HepG2 (cell line): ENCODE measurements around the gene WDR87. TPM values are rescaled to one million over a fixed set of nuclear protein-coding genes. Genes with fewer than 3 reads are reported as not detected.

Experiments
- ATAC-seq: fragments of 200-7000 bp; cut with Tn5 transposase; 3 replicates; pipeline ENCODE4 v1.9.1; 2020; ENCODE audit warnings: mild to moderate bottlenecking, moderate library complexity
- BruUV-seq: library from RNA; stranded (reverse); fragments of 400-500 nt; replicated peaks from 2 replicates; lab custom pipeline; 2021; lab: Mats Ljungman, UMichigan
- CTCF ChIA-PET: fragments of 300-600 bp; formaldehyde crosslinking; extraction: SDS; loops from one replicate; lab custom pipeline; 2021; ENCODE audit warnings: low total read pairs, inconsistent platforms, low intra/inter-chr PET ratio; lab: Yijun Ruan, JAX
- POLR2A ChIA-PET: fragments of 350-600 bp; sonication (Branson Sonifier 250); formaldehyde crosslinking; loops from one replicate; lab custom pipeline; 2020; ENCODE audit warnings: antibody characterized with exemption, inconsistent platforms; lab: Yijun Ruan, JAX
- DNase-seq: peaks from one replicate; pipeline ENCODE4 v3.0.0-alpha.2; 2015; ENCODE audit warnings: low spot score
- FAIRE-seq: peaks from 3 replicates; lab custom pipeline; 2011; peaks lifted over from hg19 to GRCh38; lab: Jason Lieb, UNC
- H2AFZ ChIP-seq: one replicate; pipeline ENCODE4 v1.6.1; 2011; ENCODE audit warnings: low read length, inconsistent platforms
- H3K27ac ChIP-seq: fragments of 300-600 bp; 3 replicates; pipeline ENCODE4 v1.8.0; 2011; ENCODE audit warnings: mixed run types, mild to moderate bottlenecking, mixed read lengths, low read length, inconsistent platforms; ENCODE audit not compliant: insufficient read depth; ENCODE audit errors: extremely low read length
- H3K27me3 ChIP-seq, 2 experiments: fragments of 200-600 bp in 1 of 2; 2 replicates in 1 of 2; 3 replicates in 1 of 2; pipeline versions ENCODE4 v1.6.0 to v1.8.0; 2011; ENCODE audit warnings: low read length in 2 of 2, mild to moderate bottlenecking in 2 of 2, moderate library complexity in 2 of 2, inconsistent platforms in 1 of 2; ENCODE audit not compliant: insufficient read depth in 2 of 2, control insufficient read depth in 1 of 2
- H3K36me3 ChIP-seq, 2 experiments: fragments of 200-600 bp in 1 of 2; replicated peaks in 1 of 2; 2 replicates in 1 of 2; 3 replicates in 1 of 2; pipeline versions ENCODE4 v1.5.1 to v1.8.0; 2011; ENCODE audit warnings: low read length in 2 of 2, inconsistent platforms in 1 of 2; ENCODE audit not compliant: insufficient read depth in 2 of 2, control insufficient read depth in 1 of 2
- H3K4me1 ChIP-seq: 2 replicates; pipeline ENCODE4 v1.5.1; 2012; ENCODE audit warnings: low read length, inconsistent platforms; ENCODE audit not compliant: insufficient read depth
- H3K4me2 ChIP-seq: 2 replicates; pipeline ENCODE4 v1.6.0; 2011; ENCODE audit warnings: low read depth, low read length, inconsistent platforms
- H3K4me3 ChIP-seq, 3 experiments: fragments of 200-600 bp in 1 of 3; sonication (generic), shearing (Covaris generic) in 1 of 3; replicated peaks in 1 of 3; 2 replicates each; pipeline ENCODE4 v1.5.1; 2011 to 2016; ENCODE audit warnings: low read length in 3 of 3, inconsistent platforms in 2 of 3, low read depth in 2 of 3, mild to moderate bottlenecking in 2 of 3, control low read depth in 1 of 3, mixed read lengths in 1 of 3; ENCODE audit not compliant: insufficient read depth in 1 of 3
- H3K79me2 ChIP-seq: one replicate; pipeline ENCODE4 v1.6.1; 2011; ENCODE audit warnings: low read length, inconsistent platforms; ENCODE audit not compliant: insufficient read depth
- H3K9ac ChIP-seq: 2 replicates; pipeline ENCODE4 v1.6.0; 2011; ENCODE audit warnings: mild to moderate bottlenecking, low read depth, low read length, inconsistent platforms; ENCODE audit not compliant: insufficient read depth
- H3K9me3 ChIP-seq: 2 replicates; pipeline ENCODE4 v1.5.1; 2012; ENCODE audit warnings: mild to moderate bottlenecking, low read length
- H4K20me1 ChIP-seq: 2 replicates; pipeline ENCODE4 v1.6.0; 2011; ENCODE audit warnings: inconsistent platforms, mild to moderate bottlenecking, low read length, moderate library complexity; ENCODE audit not compliant: insufficient read depth
- AGO1 ChIP-seq: fragments of 200-400 bp; formaldehyde crosslinking; IDR thresholded peaks from 2 replicates; pipeline ENCODE4 v1.6.1; 2017; ENCODE audit warnings: mild to moderate bottlenecking, low read depth, low read length, moderate library complexity; ENCODE audit not compliant: poor library complexity, severe bottlenecking
- AKAP8 ChIP-seq: sonication (generic); formaldehyde crosslinking; IDR thresholded peaks from 2 replicates; pipeline ENCODE4 v1.5.1; 2020; ENCODE audit warnings: mild to moderate bottlenecking, missing genetic modification reagents
- ELK4 ChIP-seq: sonication (generic); formaldehyde crosslinking; IDR thresholded peaks from 2 replicates; pipeline ENCODE4 v1.9.0; 2021; ENCODE audit warnings: missing genetic modification reagents, borderline replicate concordance
- ETV5 ChIP-seq: IDR thresholded peaks from 2 replicates; pipeline ENCODE4 v1.6.1; 2018; ENCODE audit warnings: missing biosample characterization, missing genetic modification reagents, inconsistent platforms, borderline replicate concordance
- GTF3A ChIP-seq: sonication (generic); formaldehyde crosslinking; conservative IDR thresholded peaks from 2 replicates; pipeline ENCODE4 v1.4.0; 2020; ENCODE audit warnings: mild to moderate bottlenecking, missing genetic modification reagents
- TBL1XR1 ChIP-seq: fragments of 150-350 bp; IDR thresholded peaks from 2 replicates; pipeline ENCODE4 v1.6.1; 2014; ENCODE audit warnings: borderline replicate concordance, low read length; ENCODE audit not compliant: partially characterized antibody
- THYN1 ChIP-seq: sonication (generic); formaldehyde crosslinking; IDR thresholded peaks from 2 replicates; pipeline ENCODE4 v1.8.1; 2023; ENCODE audit warnings: low read depth, mild to moderate bottlenecking, moderate library complexity, missing genetic modification reagents, borderline replicate concordance
- ZFP82 ChIP-seq: sonication (generic); formaldehyde crosslinking; IDR thresholded peaks from 2 replicates; pipeline ENCODE4 v1.5.1; 2020; ENCODE audit warnings: mild to moderate bottlenecking, missing genetic modification reagents, borderline replicate concordance
- WGBS: methylation state at CpG from one replicate; pipeline ENCODE4 v1.1.6; 2017; ENCODE audit warnings: low lambda C conversion rate; 5-methylcytosine and 5-hydroxymethylcytosine counted together
- in situ Hi-C: cut with HindIII; loops from 2 replicates; pipeline ENCODE4 v1.10.0; 2017; ENCODE audit warnings: low pct_unique_long_range_greater_than_20kb; ENCODE audit not compliant: extremely low pct_ligation_motif_present
- intact Hi-C: fragments of 100-400 bp; cut with micrococcal nuclease; formaldehyde crosslinking; loops from one replicate; pipeline ENCODE4 v1.10.0; 2022; ENCODE audit not compliant: unreplicated experiment
- polyA plus RNA-seq, 8 experiments: library from polyadenylated mRNA; depleted of rRNA in 3 of 8; stranded (reverse) in 7 of 8; unstranded in 1 of 8; fragments of >200 nt; fragmentation: Illumina TruSeq in 4 of 8; extraction: Trizol in 4 of 8; gene quantifications; 2 replicates each; pipeline versions ENCODE4 v1.2.1 to v1.2.3, GENCODE V29; 2011 to 2016; ENCODE audit warnings: low read depth in 4 of 8, missing spikeins in 1 of 8, mixed read lengths in 1 of 8; ENCODE audit not compliant: insufficient read depth in 1 of 8
- total RNA-seq, 5 experiments: library from RNA; depleted of rRNA; stranded (reverse); fragments of >200 nt; fragmentation: Illumina TruSeq; extraction: Trizol; gene quantifications; 2 replicates each; pipeline ENCODE4 v1.2.3, GENCODE V29; 2016; ENCODE audit warnings: low read depth in 1 of 5
- TF ChIP-seq, protein P1 (sequence below): sonication (generic); formaldehyde crosslinking; IDR thresholded peaks from 2 replicates; pipeline ENCODE4 v1.4.0; 2020; ENCODE audit warnings: mild to moderate bottlenecking, missing genetic modification reagents

The WDR87 gene
- total and polyA plus RNA-seq, 2 of the 13 experiments (the other 11 are each of a cell fraction or from before 2014, with no cell fraction given), result not detected

DNA sequence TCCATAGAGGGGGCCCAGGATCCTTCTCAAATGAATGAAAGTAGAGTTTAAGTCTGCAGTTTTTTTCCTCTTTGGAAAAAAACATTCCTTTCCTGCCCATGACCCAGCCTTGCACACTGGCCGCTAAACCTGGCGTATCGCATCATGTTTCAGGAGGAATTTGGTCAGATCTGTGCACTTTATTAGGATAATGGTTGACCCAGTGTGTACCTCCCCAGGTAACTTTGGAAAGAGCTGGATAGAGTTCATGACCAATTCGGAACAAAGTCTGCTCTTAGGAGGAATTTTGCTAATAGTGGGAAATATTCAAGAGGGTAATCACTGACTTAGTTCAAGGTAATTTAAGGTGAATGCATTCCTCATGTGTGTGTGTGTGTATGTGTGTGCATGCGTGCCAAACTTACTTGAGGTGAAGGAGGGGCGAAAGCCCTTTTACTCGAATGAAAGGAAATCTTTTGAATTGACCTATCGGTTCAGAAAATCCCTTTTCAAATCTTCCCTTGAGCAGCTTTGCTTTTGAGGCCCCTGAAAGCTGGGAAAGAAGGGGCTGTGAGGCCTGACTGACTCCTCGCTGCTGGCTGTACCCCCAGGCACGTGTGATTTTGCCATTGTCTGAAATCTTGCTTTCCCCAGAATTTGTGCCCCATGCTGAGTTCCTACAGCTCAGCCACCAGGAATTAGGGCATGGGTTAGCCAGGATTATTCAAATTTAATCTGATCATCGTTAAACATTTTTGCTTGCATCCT lies 47.0 kb upstream of the WDR87 start (continued):
- no peak for TF ChIP-seq ETV5 (CRISPR knock-in tag)

GRCh38 chr19:37951816-37952210 lies 45.4 kb upstream of the WDR87 start:
- ATAC-seq, result no peak
- intact Hi-C loops, result no loop called here
- no peaks in the 10 kb centered on the region for H3K36me3 ChIP-seq
- H3K79me2 ChIP-seq, result peaks cover 4% of the 10 kb centered on the region
- H3K4me2 ChIP-seq, result no peak overlapping the region
- DNase-seq, result no peak
- POLR2A ChIA-PET, result no interaction called here
- in situ Hi-C loops, result no loop called here
- peaks cover 21% of the 10 kb centered on the region for H3K4me1 ChIP-seq
- no peak overlapping the region for H3K9ac ChIP-seq
- no peak overlapping the region for H3K27ac ChIP-seq
- TF ChIP-seq AGO1 (no peak), ELK4 (CRISPR knock-in tag) (no peak), THYN1 (no peak), TBL1XR1 (no peak), GTF3A (CRISPR knock-in tag) (no peak), AKAP8 (no peak), ZFP82 (CRISPR knock-in tag) (no peak)
- TF ChIP-seq, protein P1, sequence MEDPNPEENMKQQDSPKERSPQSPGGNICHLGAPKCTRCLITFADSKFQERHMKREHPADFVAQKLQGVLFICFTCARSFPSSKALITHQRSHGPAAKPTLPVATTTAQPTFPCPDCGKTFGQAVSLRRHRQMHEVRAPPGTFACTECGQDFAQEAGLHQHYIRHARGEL (CRISPR knock-in tag), result no peak
- CTCF ChIA-PET, result no interaction called here
- no peaks in the 10 kb centered on the region; the same call in none of the 2 replicates for H4K20me1 ChIP-seq
- WGBS, result 95% methylated on average over 4 of the region's 4 CpGs
- no peak overlapping the region for H3K4me3 ChIP-seq
- H3K9me3 ChIP-seq, result no peaks in the 10 kb centered on the region
- BruUV-seq, result no TSS peak
- H3K27me3 ChIP-seq, result no peaks in the 10 kb centered on the region; a peak in 1 of 5 replicates
- H2AFZ ChIP-seq, result no peak overlapping the region
- no peak for FAIRE-seq
